Esophagus muscularis mucosa (tissue), 3 donors: ENCODE measurements around the gene OTOR.

Source experiments
- EP300 ChIP-seq: sonication (generic); formaldehyde crosslinking; IDR thresholded peaks from one replicate; pipeline ENCODE4 v1.6.1; 2017; ENCODE audit warnings: antibody characterized with exemption
- TF ChIP-seq, protein P1 (sequence below), 3 experiments: fragments of 200-600 bp in 2 of 3; fragments of 450-650 bp in 1 of 3; sonication (generic) in 2 of 3; IDR thresholded peaks; one replicate each; pipeline ENCODE4 v1.5.1; 2017 to 2019; ENCODE audit warnings: antibody characterized with exemption in 3 of 3, mild to moderate bottlenecking in 2 of 3, moderate library complexity in 1 of 3

- TF ChIP-seq, protein P1, sequence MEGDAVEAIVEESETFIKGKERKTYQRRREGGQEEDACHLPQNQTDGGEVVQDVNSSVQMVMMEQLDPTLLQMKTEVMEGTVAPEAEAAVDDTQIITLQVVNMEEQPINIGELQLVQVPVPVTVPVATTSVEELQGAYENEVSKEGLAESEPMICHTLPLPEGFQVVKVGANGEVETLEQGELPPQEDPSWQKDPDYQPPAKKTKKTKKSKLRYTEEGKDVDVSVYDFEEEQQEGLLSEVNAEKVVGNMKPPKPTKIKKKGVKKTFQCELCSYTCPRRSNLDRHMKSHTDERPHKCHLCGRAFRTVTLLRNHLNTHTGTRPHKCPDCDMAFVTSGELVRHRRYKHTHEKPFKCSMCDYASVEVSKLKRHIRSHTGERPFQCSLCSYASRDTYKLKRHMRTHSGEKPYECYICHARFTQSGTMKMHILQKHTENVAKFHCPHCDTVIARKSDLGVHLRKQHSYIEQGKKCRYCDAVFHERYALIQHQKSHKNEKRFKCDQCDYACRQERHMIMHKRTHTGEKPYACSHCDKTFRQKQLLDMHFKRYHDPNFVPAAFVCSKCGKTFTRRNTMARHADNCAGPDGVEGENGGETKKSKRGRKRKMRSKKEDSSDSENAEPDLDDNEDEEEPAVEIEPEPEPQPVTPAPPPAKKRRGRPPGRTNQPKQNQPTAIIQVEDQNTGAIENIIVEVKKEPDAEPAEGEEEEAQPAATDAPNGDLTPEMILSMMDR (IDR thresholded peaks at IDR 0.05), result no peak
- no peak for TF ChIP-seq EP300
Observed at GRCh38 chr20:16752901-16753300, 4.7 kb downstream of the OTOR start.
